Hematopoietic multipotent progenitor cell treated with erythropoietin and hydrocortisone succinate and interleukin-3 and kit ligand, for 15 days (in vitro differentiated cells): Measurements from ENCODE around the gene MILR1.
"Not testable (repeated sequence)": the region's sequence is repeated elsewhere in the genome, so short reads cannot be mapped to it uniquely, and the experiment has no call there.

ENCODE experiments used
- DNase-seq: peaks from one replicate; pipeline ENCODE4 v3.0.0-alpha.2; 2015; ENCODE audit warnings: low spot score

Gene MILR1

DNA sequence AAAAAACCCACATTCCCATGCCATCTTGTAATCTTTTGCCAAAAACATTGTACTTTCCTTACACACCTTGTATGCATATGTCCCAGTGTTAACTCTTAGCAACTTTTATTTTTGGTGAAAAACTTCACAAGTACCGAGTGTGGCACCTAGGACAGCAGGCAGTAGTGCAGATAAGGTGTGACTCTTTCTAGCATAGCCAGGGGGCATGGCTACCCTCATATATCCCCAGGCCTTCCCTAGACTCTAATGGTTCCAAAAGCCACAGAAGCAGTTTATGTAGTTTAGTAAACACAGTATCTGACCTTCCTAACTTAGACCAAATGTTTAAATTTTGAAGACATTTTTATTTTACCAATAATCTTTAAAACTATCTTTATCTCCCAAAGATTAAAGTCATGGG, 20.5 kb upstream of the MILR1 start:
- DNase-seq = no peak

DNA sequence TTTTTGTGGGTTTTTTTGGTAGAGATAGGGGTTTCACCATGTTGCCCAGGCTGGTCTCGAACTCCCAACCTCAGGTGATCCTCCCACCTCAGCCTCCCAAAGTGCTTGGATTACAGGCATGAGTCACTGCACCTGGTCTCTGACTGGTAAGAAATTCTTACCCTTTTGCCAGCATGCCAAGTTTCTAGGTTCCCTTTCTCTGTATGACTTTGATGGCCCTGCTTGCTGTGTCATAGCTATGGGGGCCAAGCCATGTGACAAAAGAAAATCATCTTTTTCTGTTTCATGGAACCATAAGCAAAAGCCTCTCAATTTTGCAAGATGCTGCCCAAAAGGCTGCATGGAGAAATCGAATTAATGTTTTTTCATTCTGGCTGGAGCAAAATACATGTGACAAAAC, 18.9 kb upstream of the MILR1 start:
- not testable (repeated sequence) for DNase-seq

DNA sequence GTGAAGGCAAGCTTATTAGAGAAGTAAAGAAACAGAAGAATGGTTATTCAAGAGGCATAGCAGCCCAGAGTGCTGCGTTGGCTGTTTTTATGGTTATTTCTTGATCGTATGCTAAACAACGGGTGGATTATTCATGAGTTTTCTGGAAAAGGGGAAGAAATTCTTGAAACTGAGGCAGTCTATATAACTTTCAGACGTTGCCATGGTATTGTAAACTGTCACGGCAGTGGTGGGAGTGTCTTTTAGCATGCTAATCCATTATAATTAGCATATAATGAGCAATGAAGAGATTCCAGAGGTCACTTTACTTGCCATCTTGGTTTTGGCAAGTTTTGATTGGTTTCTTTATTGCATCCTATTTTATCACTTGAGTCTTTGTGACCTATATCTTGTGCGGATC, 17.4 kb upstream of the MILR1 start:
- DNase-seq = no peak

DNA sequence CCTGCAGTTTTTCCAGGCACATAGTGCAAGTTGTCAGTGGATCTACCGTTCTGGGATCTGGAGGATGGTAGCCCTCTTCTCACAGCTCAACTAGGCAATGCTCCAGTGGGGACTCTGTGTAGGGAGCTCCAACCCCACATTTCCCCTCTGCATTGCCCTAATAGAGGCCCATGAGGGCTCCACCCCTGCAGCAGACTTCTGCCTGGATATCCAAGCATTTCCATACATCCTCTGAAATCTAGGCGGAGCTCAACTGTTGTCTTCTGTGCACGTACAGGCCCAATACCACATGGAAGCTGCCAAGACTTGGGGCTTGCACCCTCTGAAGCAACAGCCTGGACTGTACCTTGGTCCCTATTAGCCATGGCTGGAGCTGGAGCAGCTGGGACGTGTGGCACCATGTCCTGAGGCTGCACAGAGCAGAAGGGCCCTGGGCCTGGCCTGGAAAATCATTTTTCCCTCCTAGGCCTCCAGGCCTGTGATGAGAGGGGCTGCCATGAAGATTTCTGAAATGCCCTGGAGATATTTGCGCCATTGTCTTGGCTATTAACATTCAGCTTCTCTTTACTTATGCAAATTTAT, 10.9 kb upstream of the MILR1 start:
- DNase-seq = no peak

DNA sequence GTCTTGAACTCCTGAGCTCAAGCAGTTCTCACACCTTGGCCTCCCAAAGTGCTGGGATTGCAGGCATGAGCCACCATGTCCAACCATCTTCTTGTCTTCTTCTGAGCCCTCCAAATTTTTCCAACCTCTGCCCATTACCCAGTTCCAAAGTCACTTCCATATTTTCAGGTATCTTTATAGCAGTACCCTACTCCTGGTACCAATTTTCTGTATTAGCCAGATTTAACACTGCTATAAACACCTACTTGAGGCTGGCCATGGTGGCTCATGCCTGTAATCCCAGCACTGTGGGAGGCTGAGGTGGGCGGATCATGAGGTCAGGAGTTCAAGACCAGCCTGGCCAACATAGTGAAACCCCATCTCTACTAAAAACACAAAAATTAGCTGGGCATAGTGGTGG, 9.4 kb upstream of the MILR1 start:
- not testable (repeated sequence) for DNase-seq

DNA sequence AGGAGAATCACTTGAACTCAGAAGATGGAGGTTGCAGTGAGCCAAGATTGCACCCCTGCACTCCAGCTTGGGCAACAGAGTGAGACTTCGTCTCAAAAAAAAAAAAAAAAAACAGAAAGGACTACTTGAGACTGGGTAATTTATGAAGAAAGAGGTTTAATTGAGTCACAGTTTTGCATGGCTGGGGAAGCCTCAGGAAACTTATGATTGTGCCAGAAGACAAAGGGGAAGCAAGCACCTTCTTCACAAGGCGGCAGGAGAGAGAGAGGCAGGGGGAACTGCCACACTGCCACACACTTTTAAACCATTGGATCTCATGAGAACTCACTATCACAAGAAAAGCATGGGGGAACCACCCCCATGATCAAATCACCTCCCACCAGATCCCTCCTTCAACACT, 9.0 kb upstream of the MILR1 start:
- no peak for DNase-seq

DNA sequence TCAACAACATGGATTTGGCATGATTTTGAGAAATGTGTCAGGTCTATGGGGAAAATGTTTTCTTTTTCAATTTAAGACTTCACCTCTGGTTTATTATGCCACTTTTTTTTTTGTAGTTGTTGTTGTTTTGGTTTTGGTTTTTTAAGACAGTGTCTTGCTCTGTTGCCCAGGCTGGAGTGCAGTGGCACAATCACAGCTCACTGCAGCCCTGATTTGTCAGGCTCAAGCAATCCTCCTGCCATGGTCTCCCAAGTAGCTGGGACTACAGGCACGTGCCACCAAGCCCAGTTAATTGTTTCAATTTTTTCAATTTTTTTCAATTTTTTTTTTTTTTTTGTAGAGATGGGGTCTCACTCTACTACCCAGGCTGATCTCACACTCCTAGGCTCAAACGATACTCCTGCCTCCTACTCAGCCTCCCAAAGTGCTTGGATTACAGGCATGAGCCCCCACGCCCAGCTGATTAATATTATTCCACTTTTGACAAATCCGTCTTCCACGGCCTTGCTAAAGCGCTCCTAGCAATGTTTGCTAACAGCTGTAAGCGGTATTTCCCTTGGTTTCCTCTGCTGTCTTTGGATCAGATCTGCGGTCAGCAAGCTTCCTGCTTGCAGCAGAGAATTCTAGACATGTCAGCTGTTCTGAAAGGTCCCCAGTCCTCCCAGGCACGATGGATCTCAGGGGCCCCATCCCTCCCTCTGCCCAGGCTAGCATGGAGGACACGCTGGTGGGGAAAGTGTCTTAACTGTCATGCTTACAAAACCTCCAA, 7.0 kb upstream of the MILR1 start:
- DNase-seq = no peak

DNA sequence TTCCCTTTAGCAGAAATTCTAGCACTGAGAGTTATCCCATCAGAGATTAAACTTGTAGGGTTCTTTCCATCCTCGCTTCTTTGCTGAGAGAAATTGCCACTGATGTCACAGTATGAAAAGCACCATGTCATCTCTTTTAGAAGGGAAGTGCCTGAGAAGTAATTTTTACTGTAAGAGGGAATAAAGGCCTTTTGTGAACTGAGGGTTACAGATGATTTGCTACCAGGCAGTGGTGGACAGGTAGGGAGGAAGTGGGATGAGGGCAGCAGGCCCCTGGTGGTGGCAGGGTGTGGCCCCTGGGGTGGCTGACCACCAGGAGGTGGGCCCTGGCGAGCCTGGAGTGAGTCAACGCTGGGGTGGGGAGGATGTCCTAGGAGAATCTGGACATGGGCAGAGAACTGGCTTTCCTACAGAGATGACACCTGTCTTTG, 6.4 kb upstream of the MILR1 start:
- no peak for DNase-seq

DNA sequence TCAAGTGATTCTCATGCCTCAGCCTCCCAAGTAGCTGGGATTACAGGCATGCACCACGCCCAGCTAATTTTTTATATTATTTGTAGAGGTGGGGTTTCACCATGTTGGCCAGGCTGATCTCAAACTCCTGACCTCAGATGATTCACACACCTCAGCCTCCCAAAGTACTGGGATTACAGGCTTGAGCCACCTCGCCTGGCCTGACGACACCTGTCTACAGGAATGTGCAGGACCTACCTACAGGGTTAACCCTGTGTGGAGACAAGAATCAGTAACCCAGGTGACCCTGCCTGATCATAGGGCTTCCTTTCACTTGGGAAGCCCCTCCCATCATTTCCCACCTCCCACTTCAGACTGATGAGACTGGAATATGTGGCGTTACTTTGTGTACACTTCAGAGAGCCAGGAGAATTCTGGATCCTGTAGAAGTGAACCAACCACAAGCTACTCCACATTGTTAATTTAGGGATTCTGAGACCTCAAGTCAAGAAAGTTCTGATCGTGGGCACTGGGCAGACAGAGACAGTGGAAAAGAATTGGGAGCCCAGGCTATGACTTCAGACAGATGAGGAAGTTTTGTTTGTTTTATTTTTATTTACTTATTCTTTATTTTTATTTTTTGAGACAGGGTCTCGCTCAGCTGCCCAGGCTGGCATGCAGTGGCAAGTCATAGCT, 5.7 kb upstream of the MILR1 start:
- DNase-seq = no peak

DNA sequence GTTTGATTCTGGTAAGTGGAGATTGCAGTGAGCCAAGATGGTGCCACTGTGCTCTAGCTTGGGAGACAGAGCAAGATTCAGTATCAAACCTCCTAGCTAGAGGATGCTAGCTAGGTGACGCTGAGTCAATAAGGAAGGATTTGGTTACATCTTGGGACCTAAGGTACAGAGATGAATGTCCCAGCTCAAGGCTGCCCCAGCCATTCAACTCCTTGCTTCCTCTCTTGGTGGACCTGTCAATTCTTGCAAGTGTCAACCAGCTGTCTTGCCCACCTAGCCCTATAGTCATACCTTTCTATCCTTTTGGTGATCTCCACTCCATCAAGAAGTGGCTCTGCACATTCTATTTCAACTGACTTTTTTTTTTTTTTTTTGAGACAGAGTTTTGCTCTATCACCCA, 1.4 kb upstream of the MILR1 start:
- DNase-seq = no peak

DNA sequence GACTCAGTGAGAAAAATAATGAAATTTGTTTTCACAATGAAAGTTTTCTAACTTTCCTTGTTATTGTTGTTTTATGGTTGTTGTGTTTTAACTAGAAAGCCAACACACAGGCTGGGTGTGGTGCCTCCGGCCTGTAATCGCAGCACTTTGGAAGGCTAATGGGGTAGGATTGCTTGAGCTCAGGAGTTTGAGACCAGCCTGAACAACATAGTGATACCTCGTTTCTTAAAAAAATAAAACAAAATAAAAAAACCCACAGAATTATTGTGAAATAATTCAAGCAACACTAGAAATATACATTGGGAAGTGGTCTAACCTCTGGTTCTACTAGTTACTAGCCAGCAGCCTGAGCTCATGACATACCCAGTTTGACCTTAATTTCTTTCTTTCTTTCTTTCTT, 630 bp downstream of the MILR1 start:
- no peak for DNase-seq

DNA sequence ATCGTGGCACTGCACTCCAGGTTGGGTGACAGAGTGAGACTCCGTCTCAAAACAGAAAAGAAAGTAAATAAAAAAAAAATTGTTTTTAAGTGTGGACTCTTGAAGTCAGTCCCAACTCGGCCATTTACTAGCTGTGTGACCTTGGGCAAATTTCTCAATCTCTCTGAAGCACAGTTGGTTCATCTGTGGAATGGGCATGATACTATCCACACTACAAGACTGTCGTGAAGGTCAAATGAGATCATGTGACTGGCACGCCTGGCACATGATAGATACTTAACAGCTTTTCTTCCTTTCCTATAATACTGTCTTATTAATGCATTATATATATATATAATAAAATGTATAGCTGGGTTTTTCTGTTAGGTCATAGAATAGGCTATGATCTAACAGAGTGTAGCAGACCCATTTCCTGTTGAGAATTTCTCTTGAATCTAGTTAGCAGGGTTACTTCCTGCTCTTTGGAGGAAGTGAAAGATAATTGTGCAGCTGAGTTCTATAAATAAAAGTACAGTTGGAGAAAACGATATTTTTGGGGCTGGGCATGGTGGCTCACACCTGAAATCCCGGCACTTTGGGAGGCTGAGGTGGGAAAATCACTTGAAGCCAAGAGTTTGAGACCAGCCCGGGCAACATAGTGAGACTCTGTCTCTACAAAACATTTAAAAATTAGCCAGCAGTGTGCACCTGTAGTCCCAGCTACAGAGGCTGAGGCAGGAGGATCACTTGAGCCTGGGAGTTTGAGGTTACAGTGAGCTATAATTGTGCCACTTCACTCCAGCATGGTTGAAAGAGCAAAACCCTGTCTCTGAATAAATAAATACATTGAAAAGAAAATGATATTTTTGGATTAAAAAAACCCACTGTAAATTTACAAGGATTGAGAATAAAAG, 7.3 kb downstream of the MILR1 start:
- no peak for DNase-seq

DNA sequence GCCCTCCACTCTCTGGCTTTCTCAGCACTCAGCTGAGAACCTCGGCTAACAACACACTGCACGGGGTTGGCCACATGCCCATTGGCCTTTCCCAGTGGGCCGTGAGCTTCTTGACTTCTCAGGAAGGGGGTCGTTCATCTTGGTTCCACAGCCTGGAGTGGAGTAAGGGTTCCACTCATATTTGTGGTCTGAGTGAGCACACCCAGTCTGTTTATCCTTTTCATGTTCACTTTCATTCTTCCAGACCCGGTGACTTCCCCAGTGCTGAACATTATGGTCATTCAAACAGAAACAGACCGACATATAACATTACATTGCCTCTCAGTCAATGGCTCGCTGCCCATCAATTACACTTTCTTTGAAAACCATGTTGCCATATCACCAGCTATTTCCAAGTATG, 8.2 kb downstream of the MILR1 start:
- DNase-seq = no peak

DNA sequence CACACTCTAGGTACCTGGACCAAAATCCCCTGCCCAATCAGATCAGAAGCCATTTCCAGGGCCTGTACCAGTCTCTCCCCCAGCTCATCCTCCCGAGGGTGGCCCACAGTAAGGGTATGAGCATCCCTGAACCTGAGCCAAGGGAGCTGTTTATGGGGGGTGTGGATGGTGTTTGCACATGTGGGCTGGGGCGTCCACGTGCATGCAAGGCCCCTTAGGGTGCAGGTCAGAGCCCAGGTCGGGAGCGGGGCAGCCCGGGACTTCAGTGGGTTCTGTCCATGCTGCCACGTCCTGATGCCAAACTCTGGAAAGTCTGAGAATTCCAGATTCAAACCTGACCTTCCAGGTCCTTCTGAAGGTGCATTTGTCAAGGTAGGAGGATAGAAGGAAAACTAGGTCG, 9.8 kb downstream of the MILR1 start:
- no peak for DNase-seq

DNA sequence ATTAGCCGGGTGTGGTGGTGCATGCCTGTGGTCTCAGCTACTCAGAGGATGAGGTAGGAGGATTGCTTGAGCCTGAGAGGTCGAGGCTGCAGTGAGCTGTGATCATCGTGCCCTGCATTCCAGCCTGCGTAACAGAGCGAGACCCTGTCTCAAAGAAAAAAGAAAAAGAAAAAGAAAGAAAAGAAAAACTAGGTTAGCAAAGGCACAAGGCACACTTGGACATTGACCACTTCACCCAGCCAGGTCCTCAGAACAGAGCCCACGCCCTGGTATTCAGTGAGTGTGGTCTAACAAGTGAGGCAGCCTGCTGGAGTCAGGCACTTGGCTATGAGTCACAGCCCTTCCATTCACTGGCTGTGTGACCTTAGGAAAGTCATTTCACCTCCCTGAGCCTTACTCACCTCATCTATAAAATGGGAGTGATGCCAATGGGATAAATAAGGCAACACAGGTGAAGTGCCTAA, 10.4 kb downstream of the MILR1 start:
- no peak for DNase-seq

DNA sequence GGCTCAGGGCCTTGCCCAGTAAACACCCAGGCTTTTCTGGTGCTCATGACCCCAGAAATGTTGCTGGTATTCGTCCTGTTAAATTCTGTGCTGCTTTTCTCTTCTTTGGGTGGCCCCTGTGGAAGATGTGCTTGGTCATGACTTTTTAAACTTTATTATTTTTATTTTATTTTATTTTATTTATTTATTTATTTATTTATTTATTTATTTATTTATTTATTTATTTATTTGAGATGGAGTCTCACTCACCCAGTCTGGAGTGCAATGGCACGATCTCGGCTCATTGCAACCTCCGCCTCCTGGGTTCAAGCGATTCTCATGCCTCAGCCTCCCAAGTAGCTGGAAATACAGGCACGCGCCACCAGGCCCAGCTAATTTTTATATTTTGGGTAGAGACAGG, 10.9 kb downstream of the MILR1 start:
- not testable (repeated sequence) for DNase-seq

DNA sequence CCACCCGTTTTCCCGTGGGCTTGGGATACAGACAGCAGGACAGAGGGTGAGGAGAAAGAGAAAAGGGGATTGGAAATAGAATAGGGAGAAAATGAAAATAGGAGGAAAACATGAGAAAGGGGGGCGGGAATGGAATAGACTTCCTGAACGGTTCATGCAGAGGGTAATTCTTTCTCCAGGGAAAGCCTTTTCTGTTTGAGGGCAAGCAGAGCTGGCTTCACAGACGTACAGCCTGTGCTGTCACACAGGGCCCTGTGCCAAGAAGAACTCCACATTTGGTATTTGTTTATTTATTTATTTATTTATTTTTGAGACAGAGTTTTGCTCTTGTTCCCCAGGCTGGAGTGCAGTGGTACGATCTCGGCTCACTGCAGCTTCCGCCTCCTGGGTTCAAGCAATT, 12.0 kb downstream of the MILR1 start:
- no peak for DNase-seq

DNA sequence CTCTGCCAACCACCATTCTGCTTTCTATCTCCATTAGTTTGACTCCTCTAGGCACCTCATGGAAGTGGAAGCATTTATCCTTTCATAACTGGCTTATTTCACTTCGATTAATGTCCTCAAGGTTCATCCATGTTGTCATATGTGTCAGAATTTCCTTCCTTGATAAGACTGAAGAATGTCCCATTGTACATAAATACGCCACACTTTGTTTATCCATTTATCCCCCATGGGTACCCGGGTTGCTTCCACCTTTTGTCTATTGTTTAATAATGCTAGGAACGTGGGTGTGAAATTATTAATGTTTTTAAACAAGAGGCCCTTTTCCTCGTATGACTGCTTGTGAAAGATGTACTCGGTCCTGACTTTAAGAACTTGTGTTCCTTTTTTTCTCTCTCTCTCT, 12.9 kb downstream of the MILR1 start:
- no peak for DNase-seq

DNA sequence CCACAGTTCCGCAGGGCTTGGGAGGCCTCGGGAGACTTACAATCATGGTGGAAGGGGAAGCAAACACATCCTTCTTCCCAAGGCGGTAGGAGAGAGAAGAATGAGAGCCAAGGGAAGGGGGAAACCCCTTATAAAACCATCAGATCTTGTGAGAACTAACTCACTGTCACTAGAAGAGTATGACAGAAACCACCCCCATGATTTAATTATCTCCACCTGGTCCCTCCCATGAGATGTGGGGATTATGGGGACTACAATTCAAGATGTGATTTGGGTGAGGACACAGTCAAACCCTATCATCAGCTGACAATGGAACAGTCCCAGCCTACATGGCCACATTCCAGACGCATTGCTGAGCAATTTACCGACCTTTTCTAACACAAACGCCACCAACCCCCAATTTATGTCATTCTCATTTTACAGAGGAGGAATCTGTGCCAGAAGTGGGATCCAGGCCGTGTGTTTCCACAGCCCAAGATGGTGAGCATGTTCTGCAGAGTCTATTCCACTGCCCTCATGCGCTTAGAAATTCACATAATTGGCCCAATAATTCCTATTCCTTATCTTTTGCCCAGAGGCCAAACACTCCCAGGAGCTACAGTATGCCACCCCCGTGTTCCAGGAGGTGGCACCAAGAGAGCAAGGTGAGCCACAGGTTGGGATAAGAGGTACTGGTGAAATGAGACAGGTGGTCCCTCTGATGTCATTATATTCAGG, 17.3 kb downstream of the MILR1 start:
- no peak for DNase-seq

DNA sequence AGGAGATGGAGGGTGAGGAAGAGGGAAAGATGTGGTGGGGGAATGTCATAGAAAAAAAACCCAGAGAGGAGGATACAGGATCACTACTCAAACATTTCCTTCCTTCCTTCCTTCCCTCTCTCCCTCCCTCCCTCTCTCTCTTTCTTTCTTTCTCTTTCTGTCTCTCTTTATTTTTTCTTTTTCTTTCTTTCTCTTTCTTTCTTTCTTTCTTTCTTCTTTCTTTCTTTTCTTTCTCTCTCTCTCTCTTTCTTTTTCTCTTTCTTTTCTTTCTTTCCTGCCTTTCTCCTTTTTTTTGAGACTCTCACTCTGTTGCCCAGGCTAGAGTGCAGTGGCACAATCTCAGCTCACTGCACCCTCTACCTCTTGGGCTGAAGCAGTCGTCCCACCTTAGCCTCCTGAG, 17.9 kb downstream of the MILR1 start:
- not testable (repeated sequence) for DNase-seq

DNA sequence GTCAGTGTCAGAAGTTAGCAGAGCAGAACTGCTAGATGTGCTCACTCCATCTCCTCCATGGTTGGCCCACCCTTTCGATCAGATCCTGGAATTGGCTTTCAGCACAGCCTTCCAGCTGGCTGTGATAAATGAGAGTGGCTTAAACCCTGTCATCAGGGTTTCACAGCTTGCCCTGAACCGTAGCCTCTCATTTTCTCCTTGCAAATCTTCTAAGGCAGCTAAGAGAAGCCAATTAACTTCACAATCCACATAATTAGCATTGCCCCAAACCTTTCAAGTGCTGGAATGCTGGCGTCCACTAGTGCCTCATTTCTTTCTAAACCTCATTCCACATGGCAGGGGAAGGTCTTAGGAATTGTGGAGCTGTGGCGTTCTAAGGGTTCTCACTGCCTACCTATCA, 21.7 kb downstream of the MILR1 start:
- no peak for DNase-seq

DNA sequence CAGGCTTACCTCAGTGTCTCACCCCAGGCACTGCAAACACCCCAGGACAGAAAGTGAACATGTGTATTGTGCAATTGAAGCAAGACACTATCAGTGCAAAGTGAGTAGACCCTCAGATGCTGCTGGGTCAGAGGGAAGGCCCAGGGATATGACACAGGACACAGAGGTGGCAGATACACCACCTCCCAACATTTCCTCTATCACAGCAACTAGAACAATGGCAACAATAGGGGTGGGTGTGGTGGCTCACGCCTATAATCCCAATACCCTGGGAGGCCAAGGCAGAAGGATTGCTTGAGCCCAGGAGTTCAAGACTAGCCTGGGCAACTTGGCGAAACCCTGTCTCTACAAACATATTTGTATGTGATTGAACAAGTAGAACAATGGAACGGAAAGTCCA, 22.5 kb downstream of the MILR1 start:
- no peak for DNase-seq
